ENCODE measurements around the gene PPM1A. TPM values are rescaled to one million over a fixed set of nuclear protein-coding genes. Genes with fewer than 3 reads are reported as not detected.

The PPM1A gene
- total and polyA plus RNA-seq, 2 donors from 2014 or later = 42.3 to 60.3 TPM

DNA sequence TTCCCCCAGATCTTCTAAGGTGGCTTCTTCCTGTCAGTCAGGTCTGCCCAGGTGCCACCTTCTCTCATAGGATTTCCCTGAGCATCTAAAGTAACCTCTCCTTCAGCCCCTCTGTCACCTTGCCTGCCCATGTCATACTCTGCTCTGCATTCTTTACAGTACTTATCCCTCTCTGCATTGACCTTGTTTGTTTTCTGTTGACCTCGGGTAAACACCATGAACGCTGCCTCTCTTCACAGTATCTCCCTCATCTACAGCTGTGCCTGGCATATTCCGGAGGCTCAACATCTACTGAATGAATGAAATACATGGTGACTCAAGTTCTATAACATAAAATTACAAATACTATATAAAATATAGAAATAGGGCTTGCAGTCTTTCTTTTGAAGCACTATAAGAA lies 10.1 kb upstream of the PPM1A start:
- no peak for DNase-seq
- H3K36me3 ChIP-seq (ENCODE audit: control insufficient read depth in 2 of 3, insufficient read depth in 3 of 3, low read length in 3 of 3) = no peaks in the 10 kb centered on the region
- H3K9me3 ChIP-seq (ENCODE audit: control insufficient read depth in 2 of 3, insufficient read depth in 1 of 3, low read length in 3 of 3) = no peaks in the 10 kb centered on the region
- no peak overlapping the region for H3K4me3 ChIP-seq (ENCODE audit: low read length in 3 of 3)
- FAIRE-seq = no peak
- no peaks in the 10 kb centered on the region for H3K27me3 ChIP-seq (ENCODE audit: control insufficient read depth, insufficient read depth, low read length)
- intact Hi-C loops (cut with DNase I) = no loop called here
- TF ChIP-seq, protein P1, sequence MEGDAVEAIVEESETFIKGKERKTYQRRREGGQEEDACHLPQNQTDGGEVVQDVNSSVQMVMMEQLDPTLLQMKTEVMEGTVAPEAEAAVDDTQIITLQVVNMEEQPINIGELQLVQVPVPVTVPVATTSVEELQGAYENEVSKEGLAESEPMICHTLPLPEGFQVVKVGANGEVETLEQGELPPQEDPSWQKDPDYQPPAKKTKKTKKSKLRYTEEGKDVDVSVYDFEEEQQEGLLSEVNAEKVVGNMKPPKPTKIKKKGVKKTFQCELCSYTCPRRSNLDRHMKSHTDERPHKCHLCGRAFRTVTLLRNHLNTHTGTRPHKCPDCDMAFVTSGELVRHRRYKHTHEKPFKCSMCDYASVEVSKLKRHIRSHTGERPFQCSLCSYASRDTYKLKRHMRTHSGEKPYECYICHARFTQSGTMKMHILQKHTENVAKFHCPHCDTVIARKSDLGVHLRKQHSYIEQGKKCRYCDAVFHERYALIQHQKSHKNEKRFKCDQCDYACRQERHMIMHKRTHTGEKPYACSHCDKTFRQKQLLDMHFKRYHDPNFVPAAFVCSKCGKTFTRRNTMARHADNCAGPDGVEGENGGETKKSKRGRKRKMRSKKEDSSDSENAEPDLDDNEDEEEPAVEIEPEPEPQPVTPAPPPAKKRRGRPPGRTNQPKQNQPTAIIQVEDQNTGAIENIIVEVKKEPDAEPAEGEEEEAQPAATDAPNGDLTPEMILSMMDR (IDR thresholded peaks at IDR 0.05; ENCODE audit: borderline replicate concordance, extremely low read depth, insufficient read depth) = no peak
- H3K4me1 ChIP-seq (ENCODE audit: control insufficient read depth in 2 of 3, insufficient read depth in 2 of 3, low read depth in 1 of 3, low read length in 3 of 3) = no peaks in the 10 kb centered on the region
- no peak overlapping the region for H3K9ac ChIP-seq (ENCODE audit: low read length in 3 of 3)
- H3K27ac ChIP-seq (ENCODE audit: low read depth in 2 of 2, low read length in 2 of 2) = no peak overlapping the region

DNA sequence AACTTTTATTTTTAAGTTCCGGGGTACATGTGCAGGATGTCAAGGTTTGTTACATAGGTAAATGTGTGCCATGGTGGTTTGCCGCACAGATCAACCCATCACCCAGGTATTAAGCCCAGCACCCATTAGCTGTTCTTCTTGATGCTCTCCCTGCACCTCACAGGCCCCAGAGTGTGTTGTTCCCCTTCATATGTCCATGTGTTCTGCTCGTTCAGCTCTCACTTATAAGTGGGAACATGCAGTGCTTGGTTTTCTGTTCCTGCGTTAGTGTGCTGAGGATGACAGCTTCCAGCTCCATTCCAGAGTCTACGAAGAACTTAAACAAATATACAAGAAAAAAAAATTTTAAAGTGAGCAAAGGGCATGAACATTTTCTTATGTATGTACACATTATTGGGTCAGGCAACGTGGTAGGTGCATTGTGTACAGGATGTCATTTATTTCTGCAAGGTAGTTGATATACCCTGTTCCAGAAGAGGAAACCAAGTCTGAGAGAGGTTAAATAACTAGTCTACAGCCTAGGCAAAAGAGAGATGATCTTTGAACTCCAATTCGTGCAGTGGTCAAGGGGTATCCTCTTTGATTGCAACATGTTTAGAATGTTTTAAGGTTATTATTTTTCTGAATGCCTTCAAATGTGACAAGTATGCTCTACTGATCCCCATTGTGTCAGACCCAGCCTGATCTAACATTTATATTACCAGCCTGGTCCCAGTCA lies 8.7 kb upstream of the PPM1A start:
- H3K4me1 ChIP-seq (ENCODE audit: control insufficient read depth in 2 of 3, insufficient read depth in 2 of 3, low read depth in 1 of 3, low read length in 3 of 3) = no peaks in the 10 kb centered on the region
- no peak for DNase-seq
- TF ChIP-seq, protein P1 (IDR thresholded peaks at IDR 0.05; ENCODE audit: borderline replicate concordance, extremely low read depth, insufficient read depth) = no peak
- H3K36me3 ChIP-seq (ENCODE audit: control insufficient read depth in 2 of 3, insufficient read depth in 3 of 3, low read length in 3 of 3) = no peaks in the 10 kb centered on the region
- no peaks in the 10 kb centered on the region for H3K27me3 ChIP-seq (ENCODE audit: control insufficient read depth, insufficient read depth, low read length)
- H3K9ac ChIP-seq (ENCODE audit: low read length in 3 of 3) = no peak overlapping the region
- H3K4me3 ChIP-seq (ENCODE audit: low read length in 3 of 3) = no peak overlapping the region
- H3K27ac ChIP-seq (ENCODE audit: low read depth in 2 of 2, low read length in 2 of 2) = no peak overlapping the region
- intact Hi-C loops (cut with DNase I) = no loop called here
- no peaks in the 10 kb centered on the region for H3K9me3 ChIP-seq (ENCODE audit: control insufficient read depth in 2 of 3, insufficient read depth in 1 of 3, low read length in 3 of 3)
- FAIRE-seq = no peak

DNA sequence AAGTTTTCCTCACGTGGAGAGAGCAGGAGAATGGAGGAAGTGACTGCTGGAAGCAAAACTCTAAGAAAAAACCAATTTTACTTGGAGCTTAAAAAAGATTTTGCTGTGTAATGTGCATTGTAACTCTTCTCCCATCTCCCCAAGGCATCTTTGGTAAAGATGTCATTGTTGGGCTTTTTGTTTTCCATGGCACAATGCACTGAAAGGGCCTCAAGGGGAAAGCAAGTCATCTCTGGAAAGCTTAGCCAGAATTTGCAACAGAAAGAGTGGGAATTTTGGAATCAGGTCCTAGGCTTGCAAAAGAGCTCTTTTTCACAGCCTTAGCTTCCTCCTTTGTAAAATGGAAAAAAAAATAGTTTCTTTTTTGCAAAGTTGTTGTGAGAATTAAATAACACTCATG lies 7.9 kb upstream of the PPM1A start:
- H3K27me3 ChIP-seq (ENCODE audit: control insufficient read depth, insufficient read depth, low read length) = no peaks in the 10 kb centered on the region
- intact Hi-C loops (cut with DNase I) = no loop called here
- no peak for FAIRE-seq

More for the DNA sequence above, 7.9 kb upstream of the PPM1A start:
- no peak for DNase-seq
- H3K9ac ChIP-seq (ENCODE audit: low read length in 3 of 3) = no peak overlapping the region
- H3K9me3 ChIP-seq (ENCODE audit: control insufficient read depth in 2 of 3, insufficient read depth in 1 of 3, low read length in 3 of 3) = no peaks in the 10 kb centered on the region
- H3K27ac ChIP-seq (ENCODE audit: low read depth in 2 of 2, low read length in 2 of 2) = no peak overlapping the region
- no peaks in the 10 kb centered on the region for H3K36me3 ChIP-seq (ENCODE audit: control insufficient read depth in 2 of 3, insufficient read depth in 3 of 3, low read length in 3 of 3)
- H3K4me1 ChIP-seq (ENCODE audit: control insufficient read depth in 2 of 3, insufficient read depth in 2 of 3, low read depth in 1 of 3, low read length in 3 of 3) = no peaks in the 10 kb centered on the region
- H3K4me3 ChIP-seq (ENCODE audit: low read length in 3 of 3) = no peak overlapping the region
- TF ChIP-seq, protein P1 (IDR thresholded peaks at IDR 0.05; ENCODE audit: borderline replicate concordance, extremely low read depth, insufficient read depth) = no peak

Measured in kidney (tissue), 14 donors.